CD4-positive, alpha-beta T cell treated with Interleukin-4 for 1 hour (primary cell): ENCODE results near the gene KRT8.

Experiments used
- DNase-seq, 2 donors: peaks; one replicate each; pipeline ENCODE4 v3.0.0-alpha.2; 2020 to 2022

KRT8 gene

DNA sequence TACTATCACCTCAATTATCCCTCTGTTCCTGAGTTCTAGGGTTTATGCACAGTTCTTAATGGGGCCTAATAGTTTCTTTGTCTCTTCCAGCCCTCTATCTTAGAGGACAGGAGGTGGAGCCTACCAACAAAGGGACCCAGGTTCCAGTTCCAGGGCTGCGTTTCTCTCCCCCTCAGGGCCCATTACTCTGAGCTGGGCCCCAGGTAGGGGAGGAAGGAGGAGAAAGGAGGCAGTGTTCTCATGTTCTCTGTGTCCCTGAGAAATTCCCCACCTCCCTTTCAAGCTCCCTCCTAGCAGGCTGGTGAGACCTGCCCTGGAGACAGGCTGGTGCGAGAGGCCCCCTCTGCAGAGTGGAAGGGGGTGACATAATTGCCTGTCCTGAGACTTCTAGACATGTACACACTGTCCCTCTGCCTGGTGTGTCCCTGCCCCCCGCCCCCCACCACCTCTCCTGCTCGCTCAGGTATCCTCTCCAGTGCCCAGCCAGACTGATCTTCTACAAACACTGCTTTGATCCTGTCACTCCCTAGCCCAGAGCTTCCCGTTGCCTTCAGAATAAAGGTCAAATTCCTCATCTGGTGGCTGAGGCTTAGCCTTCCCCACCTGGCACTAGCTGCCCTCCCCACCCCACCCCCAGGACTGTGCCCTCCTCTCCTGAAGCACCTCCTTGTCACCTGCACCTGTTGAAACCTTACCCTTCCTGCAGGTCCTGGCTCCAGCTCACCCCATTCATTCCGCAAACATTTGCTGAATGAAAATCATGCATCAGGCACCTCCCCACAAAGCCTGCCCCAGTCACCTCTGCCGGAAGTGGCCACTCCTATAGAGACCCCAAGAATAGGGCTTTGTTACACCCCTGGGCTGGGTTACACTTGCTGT, 21.1 kb upstream of the KRT8 start:
- DNase-seq: no peak

DNA sequence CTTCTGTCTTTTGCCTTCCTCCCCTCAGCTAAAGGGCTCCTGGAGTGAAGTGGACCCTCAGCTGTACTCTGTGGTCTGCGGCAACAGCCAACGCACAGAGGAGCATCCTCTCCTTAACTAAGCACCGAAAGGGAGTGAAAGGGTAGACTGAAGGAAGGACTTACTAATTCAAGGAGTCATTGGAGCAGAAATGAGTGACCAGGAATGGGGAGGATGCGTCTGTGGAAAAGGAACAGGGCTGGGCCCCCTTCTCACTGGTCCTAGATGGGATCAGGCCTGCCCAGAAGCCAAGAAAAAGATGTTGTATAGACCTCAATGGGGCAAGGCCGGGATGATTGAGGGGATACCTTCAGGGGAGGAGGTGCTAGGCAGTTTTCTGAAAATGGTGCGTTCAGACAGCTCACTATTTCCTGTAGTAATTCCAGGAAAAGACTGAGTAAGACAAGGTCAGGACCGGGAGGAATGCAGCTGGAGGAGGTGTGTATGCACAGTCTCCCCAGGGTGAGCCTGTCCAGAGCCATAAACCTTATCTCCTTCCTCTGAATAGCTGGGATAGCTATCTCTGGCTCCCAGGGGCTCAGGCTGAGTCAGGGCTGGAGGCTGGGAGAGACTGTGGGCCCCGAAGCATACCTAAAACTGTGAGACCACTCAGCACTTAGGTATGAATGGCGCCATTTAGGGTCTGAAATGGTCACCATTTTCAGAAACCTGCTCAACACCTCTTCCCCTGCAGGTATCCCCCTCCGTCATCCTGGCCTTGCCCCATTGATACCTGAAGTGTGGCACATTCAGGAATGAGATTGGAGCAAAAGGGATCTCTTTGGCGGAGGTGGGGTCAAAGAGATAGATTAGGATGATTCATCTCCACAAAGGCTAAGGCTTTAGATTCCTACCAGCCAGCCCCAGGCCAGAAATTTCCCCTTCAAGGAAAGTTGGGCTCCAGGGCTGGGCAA, 20.2 kb upstream of the KRT8 start:
- DNase-seq: no peak

DNA sequence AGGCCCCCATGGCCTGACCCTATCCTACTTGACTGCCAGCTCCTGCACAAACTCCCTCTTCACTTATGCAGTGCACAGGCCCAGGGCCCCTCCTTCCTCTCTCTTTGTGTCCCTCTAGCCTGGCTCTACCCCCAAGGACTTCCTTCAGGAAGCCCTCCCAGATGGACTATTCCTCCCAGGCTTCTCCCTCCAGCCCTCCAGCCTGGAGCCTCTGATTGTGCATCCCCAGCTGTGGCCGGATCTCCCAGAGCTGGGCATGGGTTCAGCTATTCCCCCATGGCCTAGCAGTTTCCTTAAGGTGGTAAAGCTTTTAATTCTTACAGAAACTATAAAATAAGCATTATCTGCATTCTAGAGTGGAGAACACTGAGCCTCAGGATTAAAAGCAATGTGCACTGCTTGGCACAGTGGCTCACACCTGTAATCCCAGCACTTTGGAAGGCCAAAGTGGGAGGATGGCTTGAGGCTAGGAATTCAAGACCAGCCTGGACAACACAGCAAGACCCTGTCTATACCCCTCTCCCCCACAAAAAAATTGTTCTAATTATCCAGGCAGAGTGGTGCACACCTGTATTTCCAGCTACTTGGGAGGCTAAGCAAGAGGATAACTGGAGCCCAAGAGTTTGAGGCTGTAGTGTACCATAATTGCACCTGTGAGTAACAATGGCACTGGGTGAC, 16.8 kb upstream of the KRT8 start:
- DNase-seq: no peak

DNA sequence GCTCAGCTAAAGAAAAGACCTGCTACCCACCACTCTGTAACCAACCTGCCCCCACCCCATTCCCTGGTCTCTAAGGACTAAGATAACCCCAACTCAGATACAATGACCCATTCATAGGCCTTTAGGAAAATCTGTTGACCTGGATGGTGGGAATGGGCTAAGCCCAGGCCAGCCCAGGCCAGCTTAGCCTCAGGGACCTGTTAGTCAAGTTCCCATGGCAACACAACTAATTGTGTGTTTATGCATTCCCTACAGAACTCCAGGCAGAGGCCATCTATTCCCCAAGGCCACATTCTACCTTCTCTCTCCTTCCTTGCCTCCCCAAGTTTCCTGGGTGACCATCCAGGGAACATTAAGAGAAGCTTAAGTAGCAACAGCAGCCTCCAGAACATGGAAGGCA, 16.1 kb upstream of the KRT8 start:
- DNase-seq: no peak

DNA sequence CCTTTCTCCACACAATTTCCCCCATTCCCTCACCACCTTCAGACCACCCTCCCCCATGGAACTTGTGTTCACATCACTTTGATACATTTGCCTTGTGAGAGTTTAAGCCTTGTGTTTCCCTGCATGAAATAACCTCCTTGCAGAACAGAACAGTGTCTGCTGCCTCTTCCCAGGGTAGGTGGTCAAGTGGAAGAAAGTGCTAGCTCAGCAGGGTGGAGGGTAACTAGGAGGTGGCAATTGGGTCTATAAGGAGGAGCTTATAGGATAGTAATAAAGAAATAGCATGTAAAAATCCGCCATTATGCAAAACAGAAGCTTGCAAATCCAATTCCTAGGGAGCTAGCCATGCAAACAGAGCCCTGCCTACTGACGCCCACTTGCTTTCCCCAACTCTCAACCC, 13.9 kb upstream of the KRT8 start:
- DNase-seq: no peak

DNA sequence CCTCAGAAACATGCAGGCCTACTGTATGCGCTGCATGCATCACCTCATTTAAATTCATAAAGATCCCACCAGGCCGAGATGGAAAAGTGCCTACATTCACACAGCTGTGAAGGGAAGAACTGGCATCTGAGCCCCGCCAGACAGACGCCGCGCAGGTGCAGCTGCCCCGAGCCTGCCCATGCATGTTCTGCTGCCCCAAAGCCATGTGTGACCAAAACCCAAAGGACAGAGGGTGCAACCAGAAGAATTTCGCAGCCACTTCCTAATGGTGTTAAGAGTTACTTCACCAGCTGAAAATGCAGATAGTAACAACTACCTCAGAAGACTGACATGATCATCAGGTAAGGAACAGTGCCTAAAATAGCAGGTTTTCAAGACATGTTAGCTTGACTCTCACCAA, 13.5 kb upstream of the KRT8 start:
- no peak for DNase-seq

DNA sequence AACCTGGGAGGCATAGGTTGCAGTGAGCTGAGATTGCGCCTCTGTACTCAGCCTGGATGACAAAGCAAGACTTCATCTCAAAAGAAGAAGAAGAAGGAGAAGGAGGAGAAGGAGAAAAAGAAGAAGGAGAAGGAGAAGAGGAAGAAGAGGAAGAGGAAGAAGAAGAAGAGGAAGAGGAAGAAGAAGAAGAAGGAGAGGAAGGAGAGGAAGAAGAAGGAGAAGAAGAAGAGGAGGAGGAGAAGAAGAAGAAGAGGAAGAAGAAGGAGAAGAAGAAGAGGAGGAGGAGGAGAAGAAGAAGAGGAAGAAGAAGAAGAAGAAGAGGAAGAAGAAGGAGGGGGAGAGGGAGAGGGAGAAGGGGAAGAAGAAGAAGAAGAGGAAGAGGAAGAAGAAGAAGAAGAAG, 12.9 kb upstream of the KRT8 start:
- no peak for DNase-seq

DNA sequence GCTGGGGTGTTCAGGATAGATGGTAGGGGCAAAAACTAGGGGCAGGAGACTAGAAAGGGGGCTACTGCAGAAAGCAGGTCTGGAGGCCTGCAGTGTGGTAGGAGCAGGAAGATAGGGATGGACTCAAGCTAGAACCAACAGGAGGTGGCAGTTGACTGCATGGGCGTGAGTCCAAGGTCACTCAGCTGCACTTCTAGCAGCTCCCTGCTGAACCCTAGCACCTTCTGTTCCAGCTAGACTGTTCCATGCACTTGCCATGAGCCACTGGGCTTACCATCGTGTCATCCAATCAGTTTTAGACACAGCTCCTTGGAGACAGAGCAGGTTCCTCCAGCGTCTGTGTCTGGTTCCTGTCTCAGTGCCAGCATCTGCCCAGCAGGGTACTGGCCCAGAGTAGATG, 11.3 kb upstream of the KRT8 start:
- no peak for DNase-seq

DNA sequence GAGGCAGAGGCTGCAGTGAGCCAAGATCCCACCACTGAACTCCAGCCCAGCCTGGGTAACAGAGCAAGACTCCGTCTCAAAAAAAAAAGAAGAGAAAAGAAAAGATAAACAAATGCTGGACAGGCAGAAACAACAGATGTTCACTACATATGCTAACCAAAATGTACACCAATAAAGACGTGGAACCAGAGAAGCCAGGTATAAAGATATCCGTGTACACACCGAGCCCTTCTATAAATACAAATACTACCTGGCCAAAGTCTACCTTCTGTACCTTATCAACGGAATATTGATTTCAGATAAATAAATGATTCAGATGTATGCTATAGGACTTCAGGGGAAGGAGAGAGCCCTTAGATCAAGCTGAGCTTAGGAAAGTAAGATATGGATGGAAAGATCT, 10.8 kb upstream of the KRT8 start:
- no peak for DNase-seq

DNA sequence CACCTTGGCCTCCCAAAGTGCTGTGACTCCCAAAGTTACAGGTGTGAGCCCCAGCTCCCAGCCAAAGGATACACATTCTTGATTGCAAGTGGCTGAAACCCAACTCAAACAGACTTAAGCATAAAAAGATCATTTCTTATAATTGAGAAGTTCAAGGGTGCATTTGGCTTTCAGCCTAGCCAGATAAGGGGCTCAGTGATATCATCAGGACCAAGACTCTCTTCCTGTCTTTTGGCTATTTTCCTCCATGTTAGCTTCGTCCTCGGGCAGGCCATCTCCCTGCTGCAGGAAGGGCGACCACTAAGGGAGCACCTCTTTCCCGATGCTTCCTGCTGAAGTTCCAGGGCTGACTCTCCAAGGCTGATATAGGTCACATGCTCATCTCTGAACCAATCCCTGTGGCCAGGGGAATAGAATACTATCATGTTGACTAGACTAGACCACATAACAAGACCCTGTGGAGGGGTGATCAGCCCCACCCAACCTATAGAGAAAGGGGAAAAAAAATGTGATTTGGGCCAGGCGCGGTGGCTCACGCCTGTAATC, 9.8 kb upstream of the KRT8 start:
- no peak for DNase-seq

DNA sequence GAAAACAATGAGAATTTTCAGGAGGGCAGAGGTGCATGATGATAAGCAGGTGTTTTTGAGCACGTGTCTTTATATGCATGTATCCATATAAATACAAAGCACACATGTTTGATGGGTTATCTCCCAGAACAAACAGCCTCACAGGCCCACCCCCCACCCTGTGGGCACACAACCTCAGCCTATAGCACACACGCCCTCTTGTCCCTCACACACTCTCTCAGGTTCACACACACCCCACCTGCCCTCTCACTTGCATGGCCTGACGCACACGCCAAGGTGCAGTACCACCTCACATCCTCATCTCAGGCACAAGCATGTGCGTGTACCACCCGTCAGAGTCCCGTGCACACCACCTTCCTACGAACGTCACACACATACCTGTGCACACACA, 8.6 kb upstream of the KRT8 start:
- no peak for DNase-seq

DNA sequence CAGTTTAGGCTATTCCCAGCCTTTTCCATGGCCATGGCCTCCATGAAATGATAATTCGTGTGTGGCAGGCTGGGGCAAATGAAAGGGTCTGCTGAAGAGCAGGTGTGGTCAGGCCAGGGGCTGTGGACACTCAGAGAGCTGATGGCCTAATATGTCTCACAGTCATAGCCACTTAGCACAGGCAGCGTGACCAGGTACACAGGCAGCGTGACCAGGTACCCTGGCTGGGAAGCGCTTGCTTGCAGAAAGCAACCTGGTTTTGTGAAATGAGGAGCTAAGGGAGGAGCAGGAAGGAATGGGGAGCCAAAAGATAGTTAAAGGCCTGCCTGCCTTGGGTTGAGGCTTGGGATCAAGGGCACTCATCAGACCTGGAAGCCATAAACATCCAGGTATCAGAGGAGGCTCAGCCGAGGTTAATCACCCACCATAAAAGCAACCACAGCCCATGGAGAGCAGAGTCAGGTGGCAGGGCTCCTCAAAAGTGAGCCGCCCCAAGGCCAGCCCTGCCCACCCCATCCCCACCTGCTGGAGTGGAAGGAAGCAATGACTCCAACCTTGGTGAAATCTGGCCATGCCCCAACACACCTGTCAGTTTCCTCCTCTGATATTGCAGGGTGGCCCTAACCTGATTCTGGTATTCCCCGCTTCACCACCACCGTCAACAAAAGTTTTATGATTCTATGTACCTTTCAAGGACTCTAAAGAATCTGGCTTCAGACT, 8.0 kb upstream of the KRT8 start:
- DNase-seq: no peak

DNA sequence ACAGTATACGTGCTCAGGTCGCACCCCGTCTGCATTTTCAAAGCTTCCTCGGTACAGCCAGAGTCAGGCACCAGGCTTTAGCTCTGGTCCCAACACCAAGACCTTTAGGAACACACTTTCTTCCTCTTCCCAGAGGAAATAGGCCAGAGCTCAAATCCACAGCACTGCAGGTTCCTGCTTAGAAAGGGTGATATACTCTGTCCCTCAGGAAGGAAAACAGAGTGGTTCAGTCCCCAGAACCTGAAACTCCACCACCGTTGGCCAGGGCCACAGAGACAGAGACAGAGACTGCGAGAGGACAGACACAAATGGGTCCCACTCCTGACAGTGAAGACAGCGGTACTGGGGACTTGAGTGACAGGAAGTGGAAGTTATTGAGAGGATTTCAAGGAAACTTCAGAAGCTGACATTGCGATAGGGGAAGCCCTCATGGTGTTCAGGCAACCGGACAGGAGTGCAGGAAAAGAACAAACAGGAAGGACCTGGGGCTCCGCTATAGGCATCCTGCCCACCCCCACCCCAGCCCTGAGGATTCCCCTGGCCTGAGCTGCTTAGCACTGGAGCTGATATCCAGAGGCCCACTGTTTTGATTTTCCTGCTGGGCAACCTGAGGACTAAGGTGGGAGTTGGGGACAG, 5.5 kb upstream of the KRT8 start:
- DNase-seq: no peak

DNA sequence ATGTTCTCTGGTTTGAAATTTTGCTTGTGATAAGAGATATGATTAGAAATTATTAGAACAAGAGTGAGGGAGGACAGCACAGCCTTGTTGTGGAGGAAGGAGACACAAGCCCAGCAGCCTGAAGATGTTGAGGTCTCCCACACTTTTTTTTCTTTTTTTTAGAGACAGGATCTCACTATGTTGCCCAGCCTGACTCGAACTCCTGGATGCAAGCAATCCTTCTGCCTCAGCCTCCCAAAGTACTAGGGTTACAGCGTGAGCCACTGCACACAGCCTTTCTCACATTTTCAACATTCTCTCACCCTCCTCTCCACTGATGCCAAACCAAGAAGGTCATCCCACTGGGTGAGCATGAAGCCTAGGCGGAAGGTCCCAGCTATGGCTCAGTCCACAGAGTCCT, 4.9 kb upstream of the KRT8 start:
- no peak for DNase-seq

DNA sequence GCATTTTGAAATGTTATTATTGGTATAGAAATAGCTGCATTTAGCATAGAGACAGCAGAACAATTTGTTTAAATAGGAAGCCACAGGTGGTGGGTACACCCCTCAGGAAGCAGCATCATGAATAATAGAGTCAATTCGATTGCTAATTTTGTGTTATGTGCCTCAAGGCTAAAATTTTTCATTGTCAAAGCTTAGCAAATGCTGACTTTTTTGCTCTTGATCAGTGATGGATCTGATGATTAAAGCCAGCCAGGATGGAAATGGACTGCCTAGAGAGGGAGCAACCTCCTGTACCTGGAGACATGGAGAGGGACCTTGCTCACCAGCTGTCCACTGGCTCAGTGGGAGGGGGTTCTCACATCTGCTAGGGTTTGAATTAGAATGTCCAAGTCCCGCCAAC, 4.5 kb upstream of the KRT8 start:
- no peak for DNase-seq

DNA sequence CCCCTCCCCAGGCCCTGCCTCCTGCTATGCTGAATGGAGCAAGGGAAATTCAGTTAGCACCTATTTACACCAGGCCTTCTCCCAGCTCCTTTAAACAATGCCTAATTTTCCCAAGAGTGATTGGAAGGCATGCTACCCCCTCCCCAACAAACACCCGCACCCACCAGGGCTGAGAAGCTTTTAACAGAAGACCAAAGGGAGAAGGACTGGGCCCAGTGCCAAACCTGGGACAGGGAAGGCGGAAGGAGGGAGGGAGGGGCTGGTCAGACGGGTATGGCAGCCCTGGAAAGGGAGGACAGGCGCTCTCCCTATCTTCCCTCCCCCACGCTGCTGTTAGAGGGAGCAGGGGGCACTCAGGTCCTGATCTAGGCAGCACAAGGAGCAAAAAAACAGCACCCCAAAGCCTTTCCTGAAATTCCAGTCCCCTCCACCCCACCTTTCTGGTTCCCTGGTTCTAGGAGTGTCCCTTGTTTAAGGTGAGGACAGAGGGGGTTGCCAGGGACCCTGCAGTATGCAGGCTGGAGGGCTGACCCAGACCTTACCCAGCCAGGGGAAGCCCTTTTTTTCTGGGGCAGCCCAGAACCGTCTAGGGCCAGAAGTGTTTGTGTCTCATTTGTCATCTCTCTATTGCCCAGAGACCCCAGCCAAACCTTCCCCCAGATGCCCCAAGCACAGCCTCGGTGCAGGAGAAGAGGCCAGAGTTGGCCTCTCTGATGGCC, 2.4 kb upstream of the KRT8 start:
- no peak for DNase-seq

DNA sequence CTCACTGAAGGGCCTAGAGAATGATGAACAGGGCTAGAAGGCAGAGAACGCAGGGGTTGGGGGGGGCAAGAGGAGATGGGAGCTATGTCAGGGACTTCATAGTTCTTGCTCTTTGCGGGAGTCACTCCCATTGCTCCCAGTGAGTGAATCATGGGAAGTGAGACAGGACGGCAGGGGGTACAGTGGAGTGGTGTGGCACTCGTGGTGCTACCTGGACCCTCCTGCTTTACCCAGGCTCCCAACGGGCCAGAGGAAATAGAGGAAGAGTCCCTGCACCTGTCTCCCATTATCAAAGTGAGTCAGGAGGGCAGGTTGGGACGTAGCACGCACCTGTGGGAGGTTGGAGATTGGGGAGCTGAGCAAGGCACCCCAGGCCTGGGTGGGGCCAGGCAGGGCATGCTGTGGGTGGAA, 1.3 kb upstream of the KRT8 start:
- no peak for DNase-seq

DNA sequence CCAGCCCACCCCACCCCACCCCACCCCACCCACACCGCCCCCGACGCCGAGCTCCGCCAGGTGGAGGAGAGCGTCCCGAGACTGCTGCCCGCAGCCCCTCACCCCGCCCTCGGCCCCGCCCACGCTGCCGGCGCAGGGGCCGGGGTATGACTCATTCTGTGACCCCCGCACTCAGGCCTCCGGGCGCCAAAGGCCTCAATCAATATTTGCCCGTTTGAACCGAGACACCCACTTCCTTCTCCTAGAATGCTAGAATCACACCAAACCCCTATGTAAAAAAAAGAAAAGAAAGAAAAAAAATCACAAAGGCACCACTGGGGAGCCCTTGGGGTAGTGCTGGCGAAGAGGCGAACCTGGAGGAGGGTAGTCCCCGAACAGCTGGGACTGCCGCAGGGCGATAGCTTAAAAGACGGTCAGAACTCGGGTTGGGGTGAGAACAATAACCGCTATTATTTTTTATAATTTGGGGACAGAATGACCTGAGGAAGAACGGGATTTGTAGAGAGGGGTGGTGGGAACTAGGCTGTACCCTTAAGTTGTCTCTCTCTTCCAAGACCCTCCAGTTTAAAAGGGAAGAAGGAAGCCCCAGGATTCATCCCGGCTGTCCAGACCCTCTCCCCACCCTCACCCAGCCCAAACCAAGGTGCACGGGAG, 894 bp downstream of the KRT8 start:
- peak; percentile 8 to 19 for DNase-seq

DNA sequence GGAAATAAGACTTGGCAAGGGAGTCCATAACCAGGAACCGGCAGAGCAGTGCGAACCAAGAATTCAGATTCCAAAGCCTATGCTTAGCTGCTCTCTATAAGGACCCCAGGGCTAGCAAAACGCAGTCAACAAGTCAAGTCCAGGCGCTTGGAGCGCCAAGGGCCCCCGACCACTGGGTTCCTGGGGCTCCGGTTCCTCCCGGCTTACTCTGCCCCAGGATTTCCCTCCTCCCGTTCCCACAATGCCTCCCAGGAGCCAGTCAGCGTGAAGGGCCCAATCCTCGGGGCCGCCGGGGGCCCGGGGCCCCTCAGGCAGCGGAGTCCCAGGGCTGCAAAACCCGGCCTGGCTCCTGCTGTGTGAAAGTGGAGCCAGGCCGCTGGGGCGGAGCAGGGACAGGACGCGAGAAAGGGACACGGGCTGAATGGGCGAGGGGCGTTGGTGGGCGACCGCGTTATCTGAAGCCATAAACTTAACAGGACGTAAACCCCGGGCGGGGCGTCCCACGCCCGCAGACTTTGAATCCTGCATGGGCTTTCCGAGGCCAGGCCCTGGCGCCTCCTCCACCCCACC, 1.5 kb downstream of the KRT8 start:
- DNase-seq: peak; percentile 54 to 60
